G401 (cell line): ENCODE measurements around the gene RPSA. TPM values are rescaled to one million over a fixed set of nuclear protein-coding genes. Genes with fewer than 3 reads are reported as not detected.
A peak's percentile ranks its signal among the peaks of the same experiment; 100 is the strongest.

Experiments
- DNase-seq: peaks from one replicate; pipeline ENCODE4 v3.0.0-alpha.2; 2015; ENCODE audit warnings: low spot score
- in situ Hi-C: cut with HindIII; loops from 2 replicates; pipeline ENCODE4 v1.10.0; 2016; ENCODE audit warnings: low sequenced_read_pairs, mixed read lengths
- total RNA-seq: library from RNA; depleted of rRNA; stranded (reverse); fragments of >200 nt; shearing (Covaris generic); gene quantifications from 2 replicates; pipeline ENCODE4 v1.2.3, GENCODE V29; 2014

RPSA gene
- total RNA-seq, 1 experiment from 2014 or later: 2,014 TPM

DNA sequence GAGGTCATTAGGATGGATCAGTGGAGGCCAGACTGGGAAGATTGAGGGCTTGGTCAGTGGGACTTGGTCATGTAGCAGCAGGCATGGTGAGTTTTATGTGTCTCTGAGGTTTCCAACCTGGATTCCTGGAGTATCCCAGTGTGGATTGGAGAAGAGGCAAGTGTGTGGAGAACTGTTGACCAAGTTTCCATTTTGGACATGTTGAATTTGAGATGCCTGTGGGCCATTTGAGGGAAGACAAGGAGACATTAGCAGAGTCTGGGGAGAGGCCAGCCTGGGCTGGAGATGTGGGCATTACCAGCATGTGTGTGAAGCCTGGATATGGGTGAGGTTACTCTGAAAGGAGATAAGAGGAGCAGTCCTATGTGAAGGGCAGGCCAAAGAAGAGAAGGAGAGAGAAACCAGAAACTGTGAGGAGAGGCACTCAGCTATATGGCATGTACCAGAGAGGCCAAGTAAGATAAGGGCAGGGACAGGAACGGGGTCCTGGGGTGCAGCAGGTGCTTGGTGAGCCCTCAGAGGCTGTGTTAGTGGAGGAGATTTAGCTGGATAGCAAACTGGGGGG lies 19.0 kb upstream of the RPSA start:
- no peak for DNase-seq
- in situ Hi-C loops: no loop called here

DNA sequence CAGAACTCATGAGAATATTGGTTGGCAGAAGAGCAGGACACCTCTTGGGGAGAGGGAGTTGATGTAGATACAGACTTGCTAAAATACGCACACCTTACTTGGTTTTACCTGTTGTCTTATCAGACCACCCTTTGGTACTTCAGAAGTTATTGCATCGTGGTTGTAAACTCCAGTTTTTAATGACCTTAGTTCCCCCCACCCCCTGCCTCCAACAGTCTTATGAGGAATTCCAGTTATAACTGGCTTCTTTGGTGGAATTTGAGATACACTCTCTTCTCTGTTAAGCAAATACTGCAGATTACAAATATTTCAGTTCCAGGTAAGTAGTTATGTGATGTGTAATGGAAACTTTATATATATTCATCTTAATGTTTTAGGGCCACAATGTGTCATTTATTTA lies 18.4 kb upstream of the RPSA start:
- no peak for DNase-seq
- in situ Hi-C loops: no loop called here

DNA sequence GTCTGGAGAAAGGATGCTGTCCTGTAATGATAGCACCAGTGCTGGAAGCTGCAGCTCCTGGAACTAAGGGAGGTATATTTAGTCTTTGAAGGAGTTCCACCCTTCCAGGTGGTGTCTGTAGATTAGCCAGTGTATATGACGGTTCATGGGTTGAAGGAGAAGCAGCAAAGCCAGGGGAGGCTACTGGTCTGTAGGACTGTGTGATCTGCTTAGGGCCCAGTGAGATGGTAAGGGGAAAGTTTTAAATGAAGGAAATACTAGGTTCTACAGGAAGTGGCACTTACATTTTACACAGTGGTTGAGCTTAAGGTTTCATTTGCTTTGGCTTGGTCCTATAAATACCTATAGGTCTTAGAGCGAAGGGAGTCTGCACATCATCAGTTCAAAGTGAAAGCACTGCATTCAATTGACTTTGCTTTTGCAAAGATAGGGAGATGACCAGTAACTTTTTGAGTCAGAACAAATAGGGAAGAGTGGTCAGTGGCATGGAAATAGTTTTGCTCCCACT lies 17.7 kb upstream of the RPSA start:
- no peak for DNase-seq
- in situ Hi-C loops: no loop called here

GRCh38 chr3:39390181-39390580 lies 16.3 kb upstream of the RPSA start:
- no peak for DNase-seq
- in situ Hi-C loops: no loop called here

- in situ Hi-C loops: no loop called here
Observed at GRCh38 chr3:39396690-39397089, 9.8 kb upstream of the RPSA start.

DNA sequence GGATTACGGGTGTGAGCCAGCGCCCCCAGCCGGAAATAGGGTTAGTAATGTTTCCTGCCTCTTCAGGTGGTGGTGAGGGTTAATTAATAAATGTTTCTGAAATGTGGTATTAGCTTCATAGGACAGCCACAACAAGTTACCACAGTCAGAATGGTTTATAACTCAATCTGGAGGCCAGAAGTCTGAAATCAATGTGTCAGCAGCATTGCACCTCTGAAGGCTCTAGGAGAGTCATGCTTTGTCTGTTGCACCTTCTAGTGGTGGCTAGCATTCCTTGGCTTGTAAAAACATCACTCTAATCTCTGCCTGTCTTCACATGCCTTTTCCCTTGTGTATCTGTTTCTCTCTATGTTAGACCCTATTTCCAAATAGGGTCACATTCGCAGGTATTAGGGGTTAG lies 7.8 kb upstream of the RPSA start:
- no peak for DNase-seq
- in situ Hi-C loops: no loop called here

More at GRCh38 chr3:39396690-39397089, 9.8 kb upstream of the RPSA start:
- no peak for DNase-seq

GRCh38 chr3:39401983-39402382 lies 4.5 kb upstream of the RPSA start:
- in situ Hi-C loops: no loop called here
- no peak for DNase-seq

GRCh38 chr3:39404943-39405686 lies 1.4 kb upstream of the RPSA start:
- in situ Hi-C loops: no loop called here
- DNase-seq: no peak

DNA sequence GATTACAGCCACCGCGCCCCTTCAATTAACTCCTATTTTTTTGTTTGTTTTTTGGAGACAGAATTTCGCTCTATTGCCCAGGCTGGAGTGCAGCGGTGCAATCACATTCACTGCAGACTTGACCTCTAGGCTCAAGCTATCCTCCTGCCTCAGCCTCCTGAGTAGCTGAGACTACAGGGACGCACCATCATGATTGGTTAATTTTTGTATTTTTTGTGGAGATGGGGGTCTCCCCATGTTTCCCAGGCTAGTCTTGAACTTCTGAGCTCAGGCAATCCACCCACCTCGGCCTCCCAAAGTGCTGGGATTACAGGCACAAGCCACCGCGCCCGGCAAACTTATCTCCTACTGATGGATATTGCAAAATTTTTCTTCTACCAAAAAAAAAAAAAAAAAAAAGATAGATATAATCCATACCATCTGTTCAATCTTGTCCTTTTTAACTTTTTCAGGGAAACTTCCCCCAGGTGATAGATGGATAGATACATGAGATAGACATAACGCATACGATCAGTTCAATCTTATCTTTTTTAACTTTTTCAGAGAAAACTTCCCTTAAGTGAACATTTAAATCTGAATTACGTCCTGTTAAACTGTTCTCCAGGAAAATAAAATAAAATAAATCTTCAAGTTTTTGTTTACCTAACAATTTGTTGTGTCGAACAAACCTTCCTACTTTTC lies 693 bp upstream of the RPSA start:
- no peak for DNase-seq
- in situ Hi-C loops: no loop called here

GRCh38 chr3:39407259-39407629 lies 724 bp downstream of the RPSA start:
- in situ Hi-C loops: no loop called here
- DNase-seq: no peak

- in situ Hi-C loops: no loop called here
- DNase-seq: no peak
Observed at GRCh38 chr3:39407773-39408492, 1.4 kb downstream of the RPSA start.

- in situ Hi-C loops: no loop called here
- DNase-seq: no peak
Observed at GRCh38 chr3:39408493-39409372, 2.2 kb downstream of the RPSA start.

GRCh38 chr3:39409514-39410136 lies 3.1 kb downstream of the RPSA start:
- in situ Hi-C loops: no loop called here
- DNase-seq: no peak

GRCh38 chr3:39410893-39411292 lies 4.4 kb downstream of the RPSA start:
- no peak for DNase-seq
- in situ Hi-C loops: no loop called here

DNA sequence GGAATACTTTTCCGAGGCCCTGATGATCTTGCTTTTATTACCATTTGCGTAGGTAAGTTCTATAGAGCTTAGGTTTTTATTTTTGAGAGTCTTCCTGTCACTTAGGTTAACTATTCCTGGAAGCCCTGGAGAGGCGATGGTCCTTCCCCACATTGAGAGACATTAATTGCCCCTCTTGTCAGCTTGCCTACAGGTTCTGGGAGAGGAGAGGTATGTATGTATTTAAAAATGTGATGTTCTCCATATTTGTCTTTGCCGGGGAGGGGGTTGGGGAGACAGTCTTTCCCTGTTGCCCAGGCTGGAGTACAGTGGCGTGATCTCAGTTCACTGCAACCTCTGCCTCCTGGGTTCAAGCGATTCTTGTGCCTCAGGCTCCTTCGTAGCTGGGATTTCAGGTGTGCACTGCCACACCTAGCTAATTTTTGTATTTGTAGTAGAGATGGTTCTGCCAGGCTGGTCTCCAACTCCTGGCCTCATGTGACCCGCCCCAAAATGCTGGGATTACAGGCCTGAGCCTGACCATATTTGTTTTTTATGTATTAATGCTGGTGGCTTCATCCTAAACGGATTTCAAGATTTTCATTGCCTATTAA lies 6.2 kb downstream of the RPSA start:
- in situ Hi-C loops: no loop called here
- no peak for DNase-seq

DNA sequence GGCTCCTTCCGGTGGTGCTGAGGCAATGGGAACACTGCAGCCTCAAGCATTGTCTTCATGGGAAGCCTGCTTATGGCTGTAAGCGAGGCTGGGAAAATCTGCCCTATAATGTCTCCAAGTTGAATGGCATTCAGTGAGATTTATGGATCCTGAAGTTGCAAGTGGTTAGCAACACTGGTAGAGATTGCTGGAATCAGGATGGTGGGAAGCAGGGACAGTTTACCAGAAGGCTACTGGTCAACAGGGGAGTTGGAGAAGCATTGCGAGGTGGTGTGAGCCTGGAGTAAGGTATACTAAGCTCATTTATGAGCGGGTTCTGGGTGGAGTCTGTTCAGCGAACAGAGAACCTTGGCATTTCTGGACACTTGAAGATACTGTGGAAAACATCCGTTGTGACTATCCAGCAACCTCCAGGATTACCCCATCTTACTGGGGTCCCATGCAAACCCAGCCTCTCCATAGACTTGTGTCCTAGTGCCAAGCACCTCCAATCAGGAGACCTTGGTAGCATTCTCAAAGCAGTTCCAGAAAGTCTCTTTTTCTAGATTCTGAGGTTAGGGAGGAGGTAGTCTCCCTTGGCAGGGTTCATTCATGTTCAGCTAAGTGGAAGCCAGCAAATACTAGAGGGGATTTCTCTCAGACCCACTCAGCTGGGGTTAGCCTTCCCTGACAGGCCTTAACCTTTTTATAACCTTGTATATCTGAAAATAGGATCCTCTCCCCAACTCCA lies 7.3 kb downstream of the RPSA start:
- in situ Hi-C loops: no loop called here
- DNase-seq: peak; percentile 8

GRCh38 chr3:39414421-39414907 lies 7.9 kb downstream of the RPSA start:
- in situ Hi-C loops: no loop called here
- peak; percentile 11 for DNase-seq
